ENCODE data around the gene DHX16. TPM values are rescaled to one million over a fixed set of nuclear protein-coding genes. Genes with fewer than 3 reads are reported as not detected.

Gene DHX16
- total and polyA plus RNA-seq, 9 of the 15 experiments (the other 6 are each of a cell fraction or from before 2014, with no cell fraction given), result 14.6 to 66.1 (median 47.5) TPM

GRCh38 chr6:30717129-30717844, 44.5 kb upstream of the DHX16 start, which contains the start of gene MDC1 (continued):
- TF ChIP-seq PML (IDR thresholded peaks at IDR 0.05; ENCODE audit: low read length) (peak; percentile 76), HEY1 (CRISPR knock-in tag; IDR thresholded peaks at IDR 0.05; ENCODE audit: borderline replicate concordance) (0 out of 2 replicates have a peak, but pooled peaks have one; percentile 12), E2F8 (IDR thresholded peaks at IDR 0.05; ENCODE audit: low read depth, partially characterized antibody) (peak; percentile 99), TBL1XR1 (IDR thresholded peaks at IDR 0.05; ENCODE audit: low read length in 2 of 2) (peak; percentile 86 to 94; a peak in 3 of 4 replicates), ZNF408 (CRISPR knock-in tag; IDR thresholded peaks at IDR 0.05; ENCODE audit: low read depth) (no peak), TFAP4 (CRISPR knock-in tag; IDR thresholded peaks at IDR 0.05; ENCODE audit: borderline replicate concordance) (peak; percentile 100), GABPB1 (CRISPR knock-in tag; IDR thresholded peaks at IDR 0.05) (peak; percentile 80), GATAD2A (IDR thresholded peaks at IDR 0.05) (peak; percentile 58; the same call in 1 of the 2 replicates), DACH1 (IDR thresholded peaks at IDR 0.05; ENCODE audit: partially characterized antibody) (peak; percentile 96), ZNF778 (CRISPR knock-in tag; IDR thresholded peaks at IDR 0.05) (no peak), TAF9B (IDR thresholded peaks at IDR 0.05; ENCODE audit: partially characterized antibody) (peak; percentile 95), RNF219 (CRISPR knock-in tag; IDR thresholded peaks at IDR 0.05) (no peak), KLF16 (IDR thresholded peaks at IDR 0.05) (no peak), HBP1 (CRISPR knock-in tag; IDR thresholded peaks at IDR 0.05) (no peak), CLOCK (CRISPR knock-in tag; IDR thresholded peaks at IDR 0.05; ENCODE audit: borderline replicate concordance) (no peak), TOE1 (IDR thresholded peaks at IDR 0.05; ENCODE audit: borderline replicate concordance) (peak; percentile 33; the same call in 1 of the 2 replicates), TOE1 (CRISPR knock-in tag; IDR thresholded peaks at IDR 0.05; ENCODE audit: borderline replicate concordance, low read depth) (peak; percentile 81), L3MBTL2 (IDR thresholded peaks at IDR 0.05) (peak; percentile 80)

Data from K562 (cell line).